ENCODE measurements around the gene DIDO1. TPM values are rescaled to one million over a fixed set of nuclear protein-coding genes. Genes with fewer than 3 reads are reported as not detected.

DIDO1 gene
- total and polyA plus RNA-seq, 2 of the 4 experiments (the other 2 are of a cell fraction) = 21.8 to 28.1 TPM

DNA sequence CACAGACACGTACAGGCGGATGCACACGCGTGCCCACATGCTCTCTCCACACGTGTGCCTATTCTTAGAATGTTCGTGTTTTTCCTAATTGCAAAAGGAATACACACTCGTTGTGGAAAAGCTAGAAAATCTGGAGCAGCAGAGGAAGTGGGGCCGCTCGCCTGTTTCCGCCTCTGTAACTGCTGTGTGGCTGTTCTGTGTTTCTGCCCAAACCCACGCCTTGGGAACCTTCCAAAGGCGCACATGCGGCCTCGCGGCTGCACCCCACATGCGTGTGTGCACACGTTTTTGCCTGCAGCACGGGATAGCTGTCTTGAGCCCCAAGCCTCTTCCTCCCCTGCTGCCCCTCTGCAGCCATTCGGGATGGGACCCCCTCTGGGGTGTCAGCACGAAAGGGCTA lies 38.4 kb upstream of the DIDO1 start:
- Histone ChIP-seq H3K27ac (ENCODE audit: insufficient read depth, low read length) (no peak overlapping the region), H2AK9ac (replicated peaks; ENCODE audit: low read depth, low read length, poor library complexity) (peak overlapping the region; percentile 24), H3K4me1 (ENCODE audit: control insufficient read depth, insufficient read depth, low read length) (no peaks in the 10 kb centered on the region), H2BK5ac (ENCODE audit: low read depth, low read length, poor library complexity, severe bottlenecking) (no peak overlapping the region), H3K9ac (ENCODE audit: low read depth, low read length) (no peak overlapping the region), H3K18ac (ENCODE audit: low read depth, low read length) (no peak overlapping the region), H3K9me3 (ENCODE audit: control insufficient read depth, insufficient read depth, low read length) (no peaks in the 10 kb centered on the region), H2AFZ (replicated peaks; ENCODE audit: low read length, poor library complexity) (no peak overlapping the region), H2BK120ac (ENCODE audit: low read depth, low read length) (no peak overlapping the region), H3K36me3 (ENCODE audit: control insufficient read depth, insufficient read depth, low read length) (no peaks in the 10 kb centered on the region), H2BK20ac (ENCODE audit: low read depth, low read length) (no peak overlapping the region), H3K4ac (ENCODE audit: low read depth, low read length) (no peak overlapping the region), H3K27me3 (ENCODE audit: control insufficient read depth, insufficient read depth, low read length) (peaks cover 24% of the 10 kb centered on the region), H3K23ac (ENCODE audit: low read depth, low read length) (no peak overlapping the region), H2BK15ac (ENCODE audit: low read depth, low read length) (no peak overlapping the region), H3K9me1 (ENCODE audit: insufficient read depth, low read length) (no peaks in the 10 kb centered on the region), H3K4me2 (ENCODE audit: low read depth, low read length) (no peak overlapping the region), H3K14ac (replicated peaks; ENCODE audit: low read depth, low read length) (no peak overlapping the region), H3K4me3 (ENCODE audit: insufficient read depth, low read depth, low read length) (no peak overlapping the region), H4K20me1 (ENCODE audit: insufficient read depth, low read length) (no peaks in the 10 kb centered on the region), H3K56ac (ENCODE audit: extremely low read depth, insufficient read depth, low read length) (no peak overlapping the region), H4K8ac (ENCODE audit: low read depth in 2 of 2, low read length in 2 of 2) (no peak overlapping the region), H4K5ac (ENCODE audit: low read depth, low read length) (no peak overlapping the region), H4K91ac (ENCODE audit: insufficient read depth, low read depth, low read length) (no peak overlapping the region), H2AK5ac (ENCODE audit: low read depth, low read length) (no peak overlapping the region), H3K79me1 (ENCODE audit: low read depth in 1 of 2, low read length in 2 of 2) (no peaks in the 10 kb centered on the region)
- intact Hi-C loops (cut with micrococcal nuclease) = no loop called here
- no peak for TF ChIP-seq POLR2A (IDR thresholded peaks at IDR 0.05; ENCODE audit: low read depth, low read length)
- no peak for TF ChIP-seq RCOR1 (IDR thresholded peaks at IDR 0.05; ENCODE audit: insufficient replicate concordance, low read length)
- ChIA-PET POLR2A (ENCODE audit: unreplicated experiment) (no interaction called here), CTCF (no interaction called here)
- WGBS, 2 experiments (ENCODE audit: extremely low coverage in 2 of 2, insufficient read length in 1 of 2) = 86% methylated on average over 16 of the region's 20 CpGs; no CpG with 5 or more reads in 1 of the 2 experiments
- ATAC-seq (ENCODE audit: low read depth) (no peak), DNase-seq (no peak)
- BruUV-seq (replicated peaks) = no TSS peak
- in situ Hi-C loops (cut with MboI; ENCODE audit: low sequenced_read_pairs) = no loop called here
- dilution Hi-C loops (cut with HindIII; ENCODE audit: low sequenced_read_pairs, unreplicated experiment) = no loop called here

All from IMR-90 (cell line).